Aorta (tissue), 5 donors: ENCODE data around the gene CLEC20A. TPM values are rescaled to one million over a fixed set of nuclear protein-coding genes. Genes with fewer than 3 reads are reported as not detected.

Source experiments
- ATAC-seq: fragments of 200-7000 bp; cut with Tn5 transposase; one replicate; pipeline ENCODE4 v1.9.1; 2022; ENCODE audit warnings: moderate library complexity; ENCODE audit not compliant: low FRiP score
- DNase-seq, 2 donors: peaks; one replicate each; pipeline ENCODE4 v3.0.0-alpha.2; 2020
- H3K27ac ChIP-seq, 2 donors: one replicate each; pipeline ENCODE4 v1.5.1; 2013; ENCODE audit warnings: low read length in 2 of 2, mild to moderate bottlenecking in 2 of 2, moderate library complexity in 2 of 2, control low read depth in 1 of 2, inconsistent platforms in 1 of 2, low read depth in 1 of 2
- H3K27me3 ChIP-seq, 2 donors: one replicate each; pipeline ENCODE4 v1.6.1; 2013; ENCODE audit warnings: control low read depth in 1 of 2, low read length in 1 of 2, mild to moderate bottlenecking in 1 of 2, moderate library complexity in 1 of 2; ENCODE audit not compliant: insufficient read depth in 2 of 2, control insufficient read depth in 1 of 2
- H3K36me3 ChIP-seq, 2 donors: one replicate each; pipeline ENCODE4 v1.6.1; 2013; ENCODE audit warnings: control low read depth in 1 of 2, low read length in 1 of 2, mild to moderate bottlenecking in 1 of 2; ENCODE audit not compliant: insufficient read depth in 2 of 2, control insufficient read depth in 1 of 2
- H3K4me1 ChIP-seq, 2 donors: one replicate each; pipeline ENCODE4 v1.6.1; 2013; ENCODE audit warnings: low read length in 2 of 2, control low read depth in 1 of 2, mild to moderate bottlenecking in 1 of 2, moderate library complexity in 1 of 2; ENCODE audit not compliant: insufficient read depth in 2 of 2, control insufficient read depth in 1 of 2
- H3K4me3 ChIP-seq, 2 donors: one replicate each; pipeline ENCODE4 v1.5.1; 2013; ENCODE audit warnings: low read length in 2 of 2, control low read depth in 1 of 2, mild to moderate bottlenecking in 1 of 2
- H3K9me3 ChIP-seq: one replicate; pipeline ENCODE4 v1.6.1; 2013; ENCODE audit warnings: mild to moderate bottlenecking, low read length; ENCODE audit not compliant: control insufficient read depth
- WGBS, 2 donors: extraction: QIAGEN DNeasy Blood & Tissue Kit; methylation state at CpG; one replicate each; pipeline ENCODE4 v1.1.7; 2013; 5-methylcytosine and 5-hydroxymethylcytosine counted together
- intact Hi-C, 2 donors: fragments of 100-400 bp; cut with DNase I; formaldehyde crosslinking; loops; one replicate each; pipeline versions ENCODE4 v1.14.2 to v1.15.0; 2022
- polyA plus RNA-seq, 2 donors: library from polyadenylated mRNA; stranded (reverse); fragments of 200-250 nt; gene quantifications; one replicate each; pipeline ENCODE4 v1.2.3, GENCODE V29; 2013
- total RNA-seq, 2 donors: library from RNA; stranded (reverse); fragmentation: NEBNext Ultra II Directional; extraction: Animal tissue kit (Norgen Biotek cat#: 25700); gene quantifications; one replicate each; pipeline ENCODE4 v1.2.1, GENCODE V29; 2021
- donor health status: healthy with polysubstance abuse.
- donor health status: Bipolar disorder and iron deficiency.
- donor health status: DM: no; HTN: no; CAD: no.
- donor health status: DM: no; HTN: no; CAD: no.
- donor health status: DM: yes; HTN: yes; CAD: no.

The CLEC20A gene
- total and polyA plus RNA-seq, 4 donors, result not detected

- no peak for ATAC-seq
- 85 to 87% methylated on average over 5 of the region's 5 CpGs for WGBS, 2 donors
- intact Hi-C loops, result no loop called here
- no peaks in the 10 kb centered on the region for H3K36me3 ChIP-seq
- H3K4me3 ChIP-seq, result no peak overlapping the region
- no peak overlapping the region for H3K27ac ChIP-seq
- H3K9me3 ChIP-seq, result no peaks in the 10 kb centered on the region
- no peaks in the 10 kb centered on the region for H3K4me1 ChIP-seq
- no peaks in the 10 kb centered on the region for H3K27me3 ChIP-seq
- no peak for DNase-seq
These were observed 13.4 kb downstream of the CLEC20A start for GRCh38 chr1:178483251-178483957.

- Histone ChIP-seq H3K9me3 (no peaks in the 10 kb centered on the region), H3K4me3 (no peak overlapping the region), H3K27me3 (no peaks in the 10 kb centered on the region), H3K36me3 (peaks cover 3 to 4% of the 10 kb centered on the region in 2 donors), H3K4me1 (no peaks in the 10 kb centered on the region), H3K27ac (no peak overlapping the region)
- intact Hi-C loops, result no loop called here
- WGBS, 2 donors, result 46 to 63% methylated on average over 1 of the region's 1 CpG
- DNase-seq, result no peak
- no peak for ATAC-seq
These were observed 18.9 kb downstream of the CLEC20A start for GRCh38 chr1:178477841-178478240.

GRCh38 chr1:178477373-178477772 is 19.4 kb downstream of the CLEC20A start:
- no peak overlapping the region for H3K4me3 ChIP-seq
- 82 to 83% methylated on average over 4 of the region's 4 CpGs for WGBS, 2 donors
- no peaks in the 10 kb centered on the region for H3K27me3 ChIP-seq
- ATAC-seq (no peak), DNase-seq (no peak)
- H3K36me3 ChIP-seq, result peaks cover 3 to 4% of the 10 kb centered on the region in 2 donors
- intact Hi-C loops, result no loop called here
- H3K4me1 ChIP-seq, result no peaks in the 10 kb centered on the region
- no peak overlapping the region for H3K27ac ChIP-seq
- H3K9me3 ChIP-seq, result no peaks in the 10 kb centered on the region

- ATAC-seq (no peak), DNase-seq (no peak)
- Histone ChIP-seq H3K4me3 (no peak overlapping the region), H3K36me3 (peaks cover 6 to 7% of the 10 kb centered on the region in 2 donors), H3K9me3 (no peaks in the 10 kb centered on the region), H3K4me1 (no peaks in the 10 kb centered on the region), H3K27ac (no peak overlapping the region), H3K27me3 (no peaks in the 10 kb centered on the region)
- intact Hi-C loops, result no loop called here
These were observed 24.2 kb downstream of the CLEC20A start for GRCh38 chr1:178472531-178472930.

- H3K4me3 ChIP-seq, result no peak overlapping the region
- ATAC-seq, result no peak
- 83 to 87% methylated on average over 5 of the region's 5 CpGs for WGBS, 2 donors
- no peaks in the 10 kb centered on the region for H3K27me3 ChIP-seq
- H3K9me3 ChIP-seq, result no peaks in the 10 kb centered on the region
- DNase-seq, result no peak
- peaks cover 6 to 10% of the 10 kb centered on the region in 2 donors for H3K36me3 ChIP-seq
- intact Hi-C loops, result no loop called here
- no peak overlapping the region for H3K27ac ChIP-seq
- H3K4me1 ChIP-seq, result no peaks in the 10 kb centered on the region
These were observed 26.3 kb downstream of the CLEC20A start for GRCh38 chr1:178470411-178470960.

- no peak for DNase-seq
- Histone ChIP-seq H3K9me3 (no peaks in the 10 kb centered on the region), H3K27me3 (no peaks in the 10 kb centered on the region), H3K27ac (no peak overlapping the region), H3K36me3 (peaks cover 4 to 7% of the 10 kb centered on the region in 2 donors), H3K4me3 (no peak overlapping the region), H3K4me1 (no peaks in the 10 kb centered on the region)
- intact Hi-C loops, result no loop called here
- no peak for ATAC-seq
These were observed 28.9 kb downstream of the CLEC20A start for GRCh38 chr1:178467837-178468236.

GRCh38 chr1:178465011-178465410 is 31.8 kb downstream of the CLEC20A start:
- no peak for ATAC-seq
- Histone ChIP-seq H3K36me3 (peaks cover 4 to 6% of the 10 kb centered on the region in 2 donors), H3K27me3 (no peaks in the 10 kb centered on the region), H3K4me3 (no peak overlapping the region), H3K27ac (no peak overlapping the region), H3K9me3 (no peaks in the 10 kb centered on the region), H3K4me1 (no peaks in the 10 kb centered on the region)
- intact Hi-C loops, result no loop called here
- no peak for DNase-seq

GRCh38 chr1:178464566-178464965 is 32.2 kb downstream of the CLEC20A start:
- ATAC-seq (no peak), DNase-seq (no peak)
- H3K27ac ChIP-seq, result no peak overlapping the region
- intact Hi-C loops, result no loop called here
- H3K27me3 ChIP-seq, result no peaks in the 10 kb centered on the region
- H3K9me3 ChIP-seq, result no peaks in the 10 kb centered on the region
- no peak overlapping the region for H3K4me3 ChIP-seq
- H3K36me3 ChIP-seq, result peaks cover 4 to 6% of the 10 kb centered on the region in 2 donors
- no peaks in the 10 kb centered on the region for H3K4me1 ChIP-seq

GRCh38 chr1:178464141-178464540 is 32.6 kb downstream of the CLEC20A start:
- Histone ChIP-seq H3K27ac (no peak overlapping the region), H3K4me3 (no peak overlapping the region), H3K9me3 (no peaks in the 10 kb centered on the region), H3K4me1 (no peaks in the 10 kb centered on the region), H3K27me3 (no peaks in the 10 kb centered on the region), H3K36me3 (peaks cover 0 to 6% of the 10 kb centered on the region in 2 donors)
- DNase-seq, result no peak
- no peak for ATAC-seq
- 70 to 87% methylated on average over 1 of the region's 1 CpG for WGBS, 2 donors
- intact Hi-C loops, result no loop called here
